ENCODE data around the gene STMN3.

STMN3 gene

GRCh38 chr20:63624486-63624885 lies 28.7 kb downstream of the STMN3 start:
- no peak for DNase-seq (ENCODE audit: extremely low spot score)
- CTCF ChIA-PET: no interaction called here
- TF ChIP-seq, protein P1, sequence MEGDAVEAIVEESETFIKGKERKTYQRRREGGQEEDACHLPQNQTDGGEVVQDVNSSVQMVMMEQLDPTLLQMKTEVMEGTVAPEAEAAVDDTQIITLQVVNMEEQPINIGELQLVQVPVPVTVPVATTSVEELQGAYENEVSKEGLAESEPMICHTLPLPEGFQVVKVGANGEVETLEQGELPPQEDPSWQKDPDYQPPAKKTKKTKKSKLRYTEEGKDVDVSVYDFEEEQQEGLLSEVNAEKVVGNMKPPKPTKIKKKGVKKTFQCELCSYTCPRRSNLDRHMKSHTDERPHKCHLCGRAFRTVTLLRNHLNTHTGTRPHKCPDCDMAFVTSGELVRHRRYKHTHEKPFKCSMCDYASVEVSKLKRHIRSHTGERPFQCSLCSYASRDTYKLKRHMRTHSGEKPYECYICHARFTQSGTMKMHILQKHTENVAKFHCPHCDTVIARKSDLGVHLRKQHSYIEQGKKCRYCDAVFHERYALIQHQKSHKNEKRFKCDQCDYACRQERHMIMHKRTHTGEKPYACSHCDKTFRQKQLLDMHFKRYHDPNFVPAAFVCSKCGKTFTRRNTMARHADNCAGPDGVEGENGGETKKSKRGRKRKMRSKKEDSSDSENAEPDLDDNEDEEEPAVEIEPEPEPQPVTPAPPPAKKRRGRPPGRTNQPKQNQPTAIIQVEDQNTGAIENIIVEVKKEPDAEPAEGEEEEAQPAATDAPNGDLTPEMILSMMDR (IDR thresholded peaks at IDR 0.05; ENCODE audit: control extremely low read depth, extremely low read depth, low read depth, missing control alignments): no peak
- POLR2A ChIA-PET: no interaction called here

- TF ChIP-seq, protein P1 (IDR thresholded peaks at IDR 0.05; ENCODE audit: control extremely low read depth, extremely low read depth, low read depth, missing control alignments): no peak
- ChIA-PET POLR2A (no interaction called here), CTCF (no interaction called here)
- no peak for DNase-seq (ENCODE audit: extremely low spot score)
Measured at GRCh38 chr20:63622732-63623131, 30.5 kb downstream of the STMN3 start.

- POLR2A ChIA-PET: no interaction called here
- CTCF ChIA-PET: no interaction called here
- DNase-seq (ENCODE audit: extremely low spot score): no peak
- TF ChIP-seq, protein P1 (IDR thresholded peaks at IDR 0.05; ENCODE audit: control extremely low read depth, extremely low read depth, low read depth, missing control alignments): no peak
Measured at GRCh38 chr20:63622096-63622495, 31.1 kb downstream of the STMN3 start.

- CTCF ChIA-PET: interaction anchor here (1.2 kb wide), 1 partner anchor 21 kb away, joined by 3 read pairs; no protein-coding TSS in a partner anchor
- TF ChIP-seq, protein P1 (IDR thresholded peaks at IDR 0.05; ENCODE audit: control extremely low read depth, extremely low read depth, low read depth, missing control alignments): no peak
- DNase-seq (ENCODE audit: extremely low spot score): no peak
- POLR2A ChIA-PET: no interaction called here
Measured at GRCh38 chr20:63620991-63621390, 32.2 kb downstream of the STMN3 start.

- DNase-seq (ENCODE audit: extremely low spot score): no peak
- CTCF ChIA-PET: interaction anchor here (0.8 to 2.1 kb wide), 2 partner anchors 22 to 38 kb away, joined by 3 to 7 read pairs; no protein-coding TSS in a partner anchor
- POLR2A ChIA-PET: no interaction called here
- TF ChIP-seq, protein P1 (IDR thresholded peaks at IDR 0.05; ENCODE audit: control extremely low read depth, extremely low read depth, low read depth, missing control alignments): no peak
Measured at GRCh38 chr20:63619505-63619904, 33.7 kb downstream of the STMN3 start.

DNA sequence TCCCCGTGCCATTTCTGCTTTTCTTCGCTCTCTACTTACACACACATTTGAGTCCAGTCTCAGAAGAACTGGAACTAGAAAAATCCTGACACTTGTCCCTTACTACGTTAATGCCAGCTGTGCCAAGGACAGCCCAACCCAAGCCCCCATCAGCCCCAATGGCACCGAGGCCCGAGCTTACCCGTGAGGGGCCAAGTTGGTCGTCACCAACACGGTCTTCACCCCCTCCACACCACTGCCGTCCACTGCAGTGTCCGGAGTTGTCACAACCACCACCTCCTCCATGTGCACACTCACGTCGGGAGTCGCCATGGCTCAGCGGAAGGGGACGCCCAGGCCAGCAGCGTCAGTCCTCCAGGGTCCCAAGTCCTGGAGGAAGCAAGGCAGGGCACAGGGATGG lies 34.1 kb downstream of the STMN3 start:
- DNase-seq (ENCODE audit: extremely low spot score): no peak
- ChIA-PET POLR2A (no interaction called here), CTCF (interaction anchor here (0.8 to 3.1 kb wide), 3 partner anchors 8 to 38 kb away, joined by 3 to 9 read pairs (median 7); partner anchors contain the start of gene GMEB2)
- TF ChIP-seq, protein P1 (IDR thresholded peaks at IDR 0.05; ENCODE audit: control extremely low read depth, extremely low read depth, low read depth, missing control alignments): no peak

Data from GM10248 (cell line).